ENCODE measurements around the gene C12orf57. TPM values are rescaled to one million over a fixed set of nuclear protein-coding genes. Genes with fewer than 3 reads are reported as not detected.

Gene C12orf57
- total and polyA plus RNA-seq, 9 of the 15 experiments (the other 6 are each of a cell fraction or from before 2014, with no cell fraction given), result 26.7 to 191 (median 107) TPM

DNA sequence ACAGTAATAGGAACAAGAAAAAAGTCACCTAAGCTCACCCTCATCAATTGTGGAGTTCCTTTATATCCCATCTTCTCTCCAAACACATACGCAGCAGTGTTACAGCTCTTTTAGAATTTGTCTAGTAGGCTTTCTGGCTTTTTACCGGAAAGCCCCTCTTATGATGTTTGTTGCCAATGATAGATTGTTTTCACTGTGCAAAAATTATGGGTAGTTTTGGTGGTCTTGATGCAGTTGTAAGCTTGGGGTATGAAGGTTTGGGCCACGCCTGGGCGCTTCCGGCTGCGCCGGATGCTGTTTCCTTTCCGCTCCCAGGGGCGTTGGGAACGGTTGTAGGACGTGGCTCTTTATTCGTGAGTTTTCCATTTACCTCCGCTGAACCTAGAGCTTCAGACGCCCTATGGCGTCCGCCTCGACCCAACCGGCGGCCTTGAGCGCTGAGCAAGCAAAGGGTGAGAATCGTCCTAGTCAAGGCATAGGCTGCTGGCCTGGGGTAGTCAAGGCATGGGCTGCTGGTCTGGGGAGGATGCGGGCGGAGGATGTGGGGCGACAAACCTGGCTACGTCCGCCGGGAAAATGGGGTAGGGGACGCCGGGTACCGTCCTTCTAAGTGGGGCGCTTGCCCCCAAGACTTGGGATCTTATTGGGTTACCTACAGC, at the start of gene C12orf57, which contains the start of gene RNU7-1 (continued):
- TF ChIP-seq, protein P1, sequence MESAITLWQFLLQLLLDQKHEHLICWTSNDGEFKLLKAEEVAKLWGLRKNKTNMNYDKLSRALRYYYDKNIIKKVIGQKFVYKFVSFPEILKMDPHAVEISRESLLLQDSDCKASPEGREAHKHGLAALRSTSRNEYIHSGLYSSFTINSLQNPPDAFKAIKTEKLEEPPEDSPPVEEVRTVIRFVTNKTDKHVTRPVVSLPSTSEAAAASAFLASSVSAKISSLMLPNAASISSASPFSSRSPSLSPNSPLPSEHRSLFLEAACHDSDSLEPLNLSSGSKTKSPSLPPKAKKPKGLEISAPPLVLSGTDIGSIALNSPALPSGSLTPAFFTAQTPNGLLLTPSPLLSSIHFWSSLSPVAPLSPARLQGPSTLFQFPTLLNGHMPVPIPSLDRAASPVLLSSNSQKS (CRISPR knock-in tag; IDR thresholded peaks at IDR 0.05), result peak; percentile 93
- TF ChIP-seq HNRNPLL (IDR thresholded peaks at IDR 0.05; ENCODE audit: low read depth, low read length, poor library complexity, severe bottlenecking) (peak; percentile 72), HDAC1 (IDR thresholded peaks at IDR 0.05) (no peak), PHF21A (IDR thresholded peaks at IDR 0.05; ENCODE audit: borderline replicate concordance, low read depth) (peak; percentile 42; the same call in 1 of the 2 replicates), GABPA (tag; conservative IDR thresholded peaks at IDR 0.05; ENCODE audit: low read depth) (peak; percentile 87), SRF (CRISPR knock-in tag; IDR thresholded peaks at IDR 0.05) (peak in 1 of 2 experiments; percentile 90; a peak in 2 of 4 replicates), ZC3H4 (CRISPR knock-in tag; IDR thresholded peaks at IDR 0.05; ENCODE audit: borderline replicate concordance) (peak; percentile 95)
- TF ChIP-seq, protein P2, sequence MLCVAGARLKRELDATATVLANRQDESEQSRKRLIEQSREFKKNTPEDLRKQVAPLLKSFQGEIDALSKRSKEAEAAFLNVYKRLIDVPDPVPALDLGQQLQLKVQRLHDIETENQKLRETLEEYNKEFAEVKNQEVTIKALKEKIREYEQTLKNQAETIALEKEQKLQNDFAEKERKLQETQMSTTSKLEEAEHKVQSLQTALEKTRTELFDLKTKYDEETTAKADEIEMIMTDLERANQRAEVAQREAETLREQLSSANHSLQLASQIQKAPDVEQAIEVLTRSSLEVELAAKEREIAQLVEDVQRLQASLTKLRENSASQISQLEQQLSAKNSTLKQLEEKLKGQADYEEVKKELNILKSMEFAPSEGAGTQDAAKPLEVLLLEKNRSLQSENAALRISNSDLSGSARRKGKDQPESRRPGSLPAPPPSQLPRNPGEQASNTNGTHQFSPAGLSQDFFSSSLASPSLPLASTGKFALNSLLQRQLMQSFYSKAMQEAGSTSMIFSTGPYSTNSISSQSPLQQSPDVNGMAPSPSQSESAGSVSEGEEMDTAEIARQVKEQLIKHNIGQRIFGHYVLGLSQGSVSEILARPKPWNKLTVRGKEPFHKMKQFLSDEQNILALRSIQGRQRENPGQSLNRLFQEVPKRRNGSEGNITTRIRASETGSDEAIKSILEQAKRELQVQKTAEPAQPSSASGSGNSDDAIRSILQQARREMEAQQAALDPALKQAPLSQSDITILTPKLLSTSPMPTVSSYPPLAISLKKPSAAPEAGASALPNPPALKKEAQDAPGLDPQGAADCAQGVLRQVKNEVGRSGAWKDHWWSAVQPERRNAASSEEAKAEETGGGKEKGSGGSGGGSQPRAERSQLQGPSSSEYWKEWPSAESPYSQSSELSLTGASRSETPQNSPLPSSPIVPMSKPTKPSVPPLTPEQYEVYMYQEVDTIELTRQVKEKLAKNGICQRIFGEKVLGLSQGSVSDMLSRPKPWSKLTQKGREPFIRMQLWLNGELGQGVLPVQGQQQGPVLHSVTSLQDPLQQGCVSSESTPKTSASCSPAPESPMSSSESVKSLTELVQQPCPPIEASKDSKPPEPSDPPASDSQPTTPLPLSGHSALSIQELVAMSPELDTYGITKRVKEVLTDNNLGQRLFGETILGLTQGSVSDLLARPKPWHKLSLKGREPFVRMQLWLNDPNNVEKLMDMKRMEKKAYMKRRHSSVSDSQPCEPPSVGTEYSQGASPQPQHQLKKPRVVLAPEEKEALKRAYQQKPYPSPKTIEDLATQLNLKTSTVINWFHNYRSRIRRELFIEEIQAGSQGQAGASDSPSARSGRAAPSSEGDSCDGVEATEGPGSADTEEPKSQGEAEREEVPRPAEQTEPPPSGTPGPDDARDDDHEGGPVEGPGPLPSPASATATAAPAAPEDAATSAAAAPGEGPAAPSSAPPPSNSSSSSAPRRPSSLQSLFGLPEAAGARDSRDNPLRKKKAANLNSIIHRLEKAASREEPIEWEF (CRISPR knock-in tag; IDR thresholded peaks at IDR 0.05), result no peak
- TF ChIP-seq, protein P3, sequence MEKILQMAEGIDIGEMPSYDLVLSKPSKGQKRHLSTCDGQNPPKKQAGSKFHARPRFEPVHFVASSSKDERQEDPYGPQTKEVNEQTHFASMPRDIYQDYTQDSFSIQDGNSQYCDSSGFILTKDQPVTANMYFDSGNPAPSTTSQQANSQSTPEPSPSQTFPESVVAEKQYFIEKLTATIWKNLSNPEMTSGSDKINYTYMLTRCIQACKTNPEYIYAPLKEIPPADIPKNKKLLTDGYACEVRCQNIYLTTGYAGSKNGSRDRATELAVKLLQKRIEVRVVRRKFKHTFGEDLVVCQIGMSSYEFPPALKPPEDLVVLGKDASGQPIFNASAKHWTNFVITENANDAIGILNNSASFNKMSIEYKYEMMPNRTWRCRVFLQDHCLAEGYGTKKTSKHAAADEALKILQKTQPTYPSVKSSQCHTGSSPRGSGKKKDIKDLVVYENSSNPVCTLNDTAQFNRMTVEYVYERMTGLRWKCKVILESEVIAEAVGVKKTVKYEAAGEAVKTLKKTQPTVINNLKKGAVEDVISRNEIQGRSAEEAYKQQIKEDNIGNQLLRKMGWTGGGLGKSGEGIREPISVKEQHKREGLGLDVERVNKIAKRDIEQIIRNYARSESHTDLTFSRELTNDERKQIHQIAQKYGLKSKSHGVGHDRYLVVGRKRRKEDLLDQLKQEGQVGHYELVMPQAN (IDR thresholded peaks at IDR 0.05; ENCODE audit: borderline replicate concordance), result peak; percentile 47; the same call in 1 of the 2 replicates
- TF ChIP-seq, protein P4, sequence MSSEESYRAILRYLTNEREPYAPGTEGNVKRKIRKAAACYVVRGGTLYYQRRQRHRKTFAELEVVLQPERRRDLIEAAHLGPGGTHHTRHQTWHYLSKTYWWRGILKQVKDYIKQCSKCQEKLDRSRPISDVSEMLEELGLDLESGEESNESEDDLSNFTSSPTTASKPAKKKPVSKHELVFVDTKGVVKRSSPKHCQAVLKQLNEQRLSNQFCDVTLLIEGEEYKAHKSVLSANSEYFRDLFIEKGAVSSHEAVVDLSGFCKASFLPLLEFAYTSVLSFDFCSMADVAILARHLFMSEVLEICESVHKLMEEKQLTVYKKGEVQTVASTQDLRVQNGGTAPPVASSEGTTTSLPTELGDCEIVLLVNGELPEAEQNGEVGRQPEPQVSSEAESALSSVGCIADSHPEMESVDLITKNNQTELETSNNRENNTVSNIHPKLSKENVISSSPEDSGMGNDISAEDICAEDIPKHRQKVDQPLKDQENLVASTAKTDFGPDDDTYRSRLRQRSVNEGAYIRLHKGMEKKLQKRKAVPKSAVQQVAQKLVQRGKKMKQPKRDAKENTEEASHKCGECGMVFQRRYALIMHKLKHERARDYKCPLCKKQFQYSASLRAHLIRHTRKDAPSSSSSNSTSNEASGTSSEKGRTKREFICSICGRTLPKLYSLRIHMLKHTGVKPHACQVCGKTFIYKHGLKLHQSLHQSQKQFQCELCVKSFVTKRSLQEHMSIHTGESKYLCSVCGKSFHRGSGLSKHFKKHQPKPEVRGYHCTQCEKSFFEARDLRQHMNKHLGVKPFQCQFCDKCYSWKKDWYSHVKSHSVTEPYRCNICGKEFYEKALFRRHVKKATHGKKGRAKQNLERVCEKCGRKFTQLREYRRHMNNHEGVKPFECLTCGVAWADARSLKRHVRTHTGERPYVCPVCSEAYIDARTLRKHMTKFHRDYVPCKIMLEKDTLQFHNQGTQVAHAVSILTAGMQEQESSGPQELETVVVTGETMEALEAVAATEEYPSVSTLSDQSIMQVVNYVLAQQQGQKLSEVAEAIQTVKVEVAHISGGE (CRISPR knock-in tag; IDR thresholded peaks at IDR 0.05), result peak in 2 of 3 experiments; percentile 36 to 75; a peak in 3 of 6 replicates
